GM12873 (cell line): ENCODE measurements around the gene EDC3.

Source experiments
- CTCF ChIP-seq: IDR thresholded peaks from 2 replicates; pipeline ENCODE4 v1.5.1; 2012; ENCODE audit warnings: low read depth, mild to moderate bottlenecking, moderate library complexity, low read length, control low read depth; ENCODE audit not compliant: insufficient read depth; ENCODE audit errors: missing control alignments

The EDC3 gene

GRCh38 chr15:74613953-74614743 lies 81.7 kb downstream of the EDC3 start:
- TF ChIP-seq CTCF: no peak

- TF ChIP-seq CTCF: no peak
Measured at GRCh38 chr15:74613089-74613952, 82.5 kb downstream of the EDC3 start.

- TF ChIP-seq CTCF: no peak
Measured at GRCh38 chr15:74612677-74613076, 83.1 kb downstream of the EDC3 start.

GRCh38 chr15:74611834-74612233 lies 84.0 kb downstream of the EDC3 start:
- no peak for TF ChIP-seq CTCF

- TF ChIP-seq CTCF: no peak
Measured at GRCh38 chr15:74611341-74611740, 84.5 kb downstream of the EDC3 start.

GRCh38 chr15:74610302-74610951 lies 85.4 kb downstream of the EDC3 start:
- TF ChIP-seq CTCF: no peak

GRCh38 chr15:74609938-74610301 lies 85.9 kb downstream of the EDC3 start:
- TF ChIP-seq CTCF: no peak
